ENCODE results near the gene LRRC57. TPM values are rescaled to one million over a fixed set of nuclear protein-coding genes. Genes with fewer than 3 reads are reported as not detected.
A peak's percentile ranks its signal among the peaks of the same experiment; 100 is the strongest.
"Not testable (repeated sequence)": the region's sequence is repeated elsewhere in the genome, so short reads cannot be mapped to it uniquely, and the experiment has no call there.

Gene LRRC57
- total and polyA plus RNA-seq, 7 experiments from 2014 or later: 4.5 to 37.1 (median 17.5) TPM

GRCh38 chr15:42556550-42557207 is 8.1 kb upstream of the LRRC57 start:
- not testable (repeated sequence) for DNase-seq, H3K27ac Mint-ChIP-seq
- CTCF ChIA-PET: interaction anchor here (0.7 kb wide), 2 partner anchors 22 to 52 kb away, joined by 3 to 4 read pairs; no protein-coding TSS in a partner anchor

DNA sequence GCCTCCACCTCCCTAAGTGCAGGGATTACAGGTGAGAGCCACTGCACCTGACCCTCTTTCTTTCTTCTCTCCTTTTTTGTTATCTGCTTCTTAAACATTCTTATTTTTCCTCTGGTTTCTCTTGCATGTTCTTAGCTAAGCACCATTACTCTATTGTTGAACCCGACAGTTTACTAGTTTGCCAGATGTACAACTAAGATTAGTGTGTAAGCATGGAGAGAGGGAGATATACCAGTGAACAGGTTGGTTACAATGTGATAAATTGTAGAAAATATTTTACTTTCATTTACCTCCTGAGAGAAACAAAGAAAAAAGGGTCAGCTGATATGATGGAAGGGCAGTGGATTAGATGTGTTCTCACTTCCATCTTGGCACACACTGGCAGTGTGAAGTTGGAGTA is 5.0 kb upstream of the LRRC57 start:
- no peaks in the 10 kb centered on the region for H3K27me3 ChIP-seq (ENCODE audit: control insufficient read depth in 2 of 2, insufficient read depth in 2 of 2, low read length in 2 of 2)
- H3K36me3 Mint-ChIP-seq: peaks cover 4 to 11% (median 5%) of the 10 kb centered on the region in 5 donors
- H3K4me3 ChIP-seq (ENCODE audit: low read length): no peak overlapping the region
- H3K27ac ChIP-seq (ENCODE audit: low read depth, low read length): no peak overlapping the region
- no peak overlapping the region for H3K4me3 Mint-ChIP-seq
- H3K27me3 Mint-ChIP-seq: no peaks in the 10 kb centered on the region
- H3K4me1 Mint-ChIP-seq: peaks cover 17 to 49% (median 38%) of the 10 kb centered on the region in 7 donors
- peaks cover 0 to 4% (median 0%) of the 10 kb centered on the region in 11 donors for H3K9me3 Mint-ChIP-seq
- ATAC-seq: no peak
- H3K9me3 ChIP-seq (ENCODE audit: control insufficient read depth in 2 of 3, low read length in 3 of 3): no peaks in the 10 kb centered on the region
- DNase-seq: no peak
- ChIA-PET POLR2A (interaction anchor here (0.7 kb wide), 1 partner anchor 278 kb away, joined by 3 read pairs; no protein-coding TSS in a partner anchor), CTCF (interaction anchor here (0.6 kb wide), 1 partner anchor 77 kb away, joined by 3 read pairs; no protein-coding TSS in a partner anchor)
- peaks cover 0 to 5% (median 0%) of the 10 kb centered on the region in 3 experiments for H3K36me3 ChIP-seq (ENCODE audit: control insufficient read depth in 2 of 3, insufficient read depth in 3 of 3, low read length in 3 of 3)
- intact Hi-C loops (cut with micrococcal nuclease): no loop called here
- H3K27ac Mint-ChIP-seq: peak overlapping the region in 2 of 9 donors; percentile 6
- peaks cover 3 to 9% of the 10 kb centered on the region in 2 donors for H3K4me1 ChIP-seq (ENCODE audit: control insufficient read depth in 2 of 2, insufficient read depth in 2 of 2, low read length in 2 of 2)

More at GRCh38 chr15:42556550-42557207, 8.1 kb upstream of the LRRC57 start:
- H3K9me3 ChIP-seq (ENCODE audit: control insufficient read depth in 2 of 3, low read length in 3 of 3); H3K4me3 Mint-ChIP-seq; H3K27me3 Mint-ChIP-seq; H3K9me3 Mint-ChIP-seq; H3K4me1 ChIP-seq (ENCODE audit: control insufficient read depth in 2 of 2, insufficient read depth in 2 of 2, low read length in 2 of 2); H3K27ac ChIP-seq (ENCODE audit: low read depth, low read length); ATAC-seq; H3K27me3 ChIP-seq (ENCODE audit: control insufficient read depth in 2 of 2, insufficient read depth in 2 of 2, low read length in 2 of 2); H3K4me3 ChIP-seq (ENCODE audit: low read length); intact Hi-C loops (cut with micrococcal nuclease): not testable (repeated sequence)
- POLR2A ChIA-PET: interaction anchor here (0.7 kb wide), 1 partner anchor 77 kb away, joined by 3 read pairs; no protein-coding TSS in a partner anchor
- Mint-ChIP-seq H3K36me3 (peaks cover 0 to 23% (median 12%) of the 10 kb centered on the region in 5 donors), H3K4me1 (peaks cover 7 to 26% (median 22%) of the 10 kb centered on the region in 7 donors)
- peaks cover 7 to 28% (median 16%) of the 10 kb centered on the region in 3 experiments for H3K36me3 ChIP-seq (ENCODE audit: control insufficient read depth in 2 of 3, insufficient read depth in 3 of 3, low read length in 3 of 3)

DNA sequence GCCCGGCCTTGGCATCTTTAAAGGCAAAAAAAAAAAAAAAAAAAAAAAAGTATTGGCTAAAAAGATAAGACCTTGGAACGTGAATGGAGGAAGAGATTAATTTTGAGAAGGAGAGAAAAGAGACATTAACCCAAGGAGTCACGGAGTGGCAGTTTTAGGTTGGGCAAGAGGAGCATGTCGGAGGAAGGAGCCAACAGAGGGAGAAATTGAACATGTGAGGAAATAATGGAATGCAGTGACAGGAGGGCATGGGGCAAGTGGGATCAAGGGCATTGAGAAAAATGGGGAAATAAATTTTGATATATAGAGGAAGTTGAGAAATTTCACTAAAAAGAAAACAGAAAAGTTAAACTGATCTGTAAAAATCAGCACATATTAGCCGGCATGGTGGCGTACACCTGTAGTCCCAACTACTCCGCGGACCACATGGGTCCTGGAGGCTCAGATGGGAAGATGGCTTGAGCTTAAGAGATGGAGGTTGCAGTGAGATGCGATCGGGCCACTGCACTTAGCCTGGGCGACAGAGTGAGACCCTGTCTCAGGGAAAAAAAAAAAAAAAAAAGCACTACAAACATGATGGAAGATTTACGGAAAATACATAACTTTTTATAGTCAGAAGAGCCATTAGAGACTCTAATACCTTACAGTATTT is 1.3 kb upstream of the LRRC57 start:
- Histone ChIP-seq H3K27me3 (ENCODE audit: control insufficient read depth in 2 of 2, insufficient read depth in 2 of 2, low read length in 2 of 2) (no peaks in the 10 kb centered on the region), H3K4me1 (ENCODE audit: control insufficient read depth in 2 of 2, insufficient read depth in 2 of 2, low read length in 2 of 2) (peaks cover 21 to 23% of the 10 kb centered on the region in 2 donors), H3K9me3 (ENCODE audit: control insufficient read depth in 2 of 3, low read length in 3 of 3) (no peaks in the 10 kb centered on the region), H3K4me3 (ENCODE audit: low read length) (no peak overlapping the region), H3K36me3 (ENCODE audit: control insufficient read depth in 2 of 3, insufficient read depth in 3 of 3, low read length in 3 of 3) (peaks cover 0 to 10% (median 0%) of the 10 kb centered on the region in 3 experiments), H3K27ac (ENCODE audit: low read depth, low read length) (peak overlapping the region; percentile 93)
- Mint-ChIP-seq H3K27ac (peak overlapping the region; percentile 45 to 98 (median 68)), H3K27me3 (no peaks in the 10 kb centered on the region), H3K9me3 (peaks cover 0 to 4% (median 0%) of the 10 kb centered on the region in 11 donors), H3K36me3 (peaks cover 0 to 17% (median 6%) of the 10 kb centered on the region in 5 donors), H3K4me1 (peaks cover 37 to 73% (median 60%) of the 10 kb centered on the region in 7 donors), H3K4me3 (peak overlapping the region; percentile 75 to 97 (median 94))
- POLR2A ChIA-PET: interaction anchor here (0.9 to 3.5 kb wide), 5 partner anchors 17 to 54 kb away, joined by 3 to 18 read pairs (median 5); partner anchors contain the start of gene SNAP23
- no peak for ATAC-seq
- intact Hi-C loops (cut with micrococcal nuclease): loop anchor here (1.0 to 10.0 kb wide), 2 partner anchors 55 kb away; partner anchors contain the start of gene SNAP23 (in 1 of the 2)
- CTCF ChIA-PET: interaction anchor here (0.7 kb wide), 1 partner anchor 19 kb away, joined by 5 read pairs; no protein-coding TSS in a partner anchor
- no peak for DNase-seq

- peaks cover 0 to 18% (median 6%) of the 10 kb centered on the region in 5 donors for H3K36me3 Mint-ChIP-seq
- Histone ChIP-seq H3K27me3 (ENCODE audit: control insufficient read depth in 2 of 2, insufficient read depth in 2 of 2, low read length in 2 of 2) (no peaks in the 10 kb centered on the region), H3K4me1 (ENCODE audit: control insufficient read depth in 2 of 2, insufficient read depth in 2 of 2, low read length in 2 of 2) (peaks cover 21 to 23% of the 10 kb centered on the region in 2 donors), H3K4me3 (ENCODE audit: low read length) (peak overlapping the region; percentile 86), H3K9me3 (ENCODE audit: control insufficient read depth in 2 of 3, low read length in 3 of 3) (no peaks in the 10 kb centered on the region), H3K36me3 (ENCODE audit: control insufficient read depth in 2 of 3, insufficient read depth in 3 of 3, low read length in 3 of 3) (peaks cover 0 to 14% (median 0%) of the 10 kb centered on the region in 3 experiments), H3K27ac (ENCODE audit: low read depth, low read length) (peak overlapping the region; percentile 93)
- peaks cover 0 to 4% (median 0%) of the 10 kb centered on the region in 11 donors for H3K9me3 Mint-ChIP-seq
- peak; percentile 67 for ATAC-seq
- H3K4me1 Mint-ChIP-seq: peaks cover 34 to 68% (median 58%) of the 10 kb centered on the region in 7 donors
- H3K27me3 Mint-ChIP-seq: no peaks in the 10 kb centered on the region
- ChIA-PET CTCF (interaction anchor here (0.6 kb wide), 1 partner anchor 412 kb away, joined by 3 read pairs; no protein-coding TSS in a partner anchor), POLR2A (interaction anchor here (0.6 to 3.5 kb wide), 12 partner anchors 10 to 774 kb away, joined by 3 to 18 read pairs (median 4); partner anchors contain the start of genes SNAP23, STARD9 and ZNF106)
- DNase-seq: peak in 1 of 9 donors; percentile 38
- peak overlapping the region; percentile 95 to 99 (median 97) for H3K27ac Mint-ChIP-seq
- intact Hi-C loops (cut with micrococcal nuclease): loop anchor here (1.0 to 10.0 kb wide), 2 partner anchors 54 to 56 kb away; partner anchors contain the start of gene SNAP23 (in 1 of the 2)
- peak overlapping the region; percentile 93 to 99 (median 96) for H3K4me3 Mint-ChIP-seq
Observed at GRCh38 chr15:42549032-42549491, 469 bp upstream of the LRRC57 start.

GRCh38 chr15:42547918-42548248 is 710 bp downstream of the LRRC57 start:
- ChIA-PET POLR2A (interaction anchor here (0.8 to 3.5 kb wide), 10 partner anchors 9 to 191 kb away, joined by 3 to 18 read pairs (median 8); partner anchors contain the start of genes SNAP23, STARD9 and ZNF106), CTCF (interaction anchor here (0.8 to 1.1 kb wide), 2 partner anchors 34 to 103 kb away, joined by 3 read pairs; no protein-coding TSS in a partner anchor)
- Mint-ChIP-seq H3K9me3 (peaks cover 0 to 4% (median 0%) of the 10 kb centered on the region in 11 donors), H3K4me1 (peaks cover 27 to 60% (median 50%) of the 10 kb centered on the region in 7 donors), H3K27me3 (no peaks in the 10 kb centered on the region), H3K27ac (peak overlapping the region; percentile 95 to 99 (median 97)), H3K4me3 (peak overlapping the region; percentile 93 to 99 (median 96)), H3K36me3 (peaks cover 0 to 16% (median 4%) of the 10 kb centered on the region in 5 donors)
- Histone ChIP-seq H3K4me1 (ENCODE audit: control insufficient read depth in 2 of 2, insufficient read depth in 2 of 2, low read length in 2 of 2) (peaks cover 21 to 23% of the 10 kb centered on the region in 2 donors), H3K27me3 (ENCODE audit: control insufficient read depth in 2 of 2, insufficient read depth in 2 of 2, low read length in 2 of 2) (no peaks in the 10 kb centered on the region), H3K27ac (ENCODE audit: low read depth, low read length) (peak overlapping the region; percentile 93), H3K4me3 (ENCODE audit: low read length) (peak overlapping the region; percentile 86), H3K36me3 (ENCODE audit: control insufficient read depth in 2 of 3, insufficient read depth in 3 of 3, low read length in 3 of 3) (peaks cover 0 to 23% (median 0%) of the 10 kb centered on the region in 3 experiments), H3K9me3 (ENCODE audit: control insufficient read depth in 2 of 3, low read length in 3 of 3) (no peaks in the 10 kb centered on the region)
- intact Hi-C loops (cut with micrococcal nuclease): loop anchor here (1.0 to 10.0 kb wide), 7 partner anchors 27 to 373 kb away; partner anchors contain the start of genes GANC (in 2 of the 2), STARD9 (in 2 of the 2), TMEM87A (in 2 of the 2) and ZNF106 (in 1 of the 2)
- DNase-seq: no peak
- ATAC-seq: peak; percentile 2
